ENCODE measurements around the gene HNRNPCL1. TPM values are rescaled to one million over a fixed set of nuclear protein-coding genes. Genes with fewer than 3 reads are reported as not detected.
"Not testable (repeated sequence)": the region's sequence is repeated elsewhere in the genome, so short reads cannot be mapped to it uniquely, and the experiment has no call there.

HNRNPCL1 gene
- total RNA-seq, 3 donors from 2014 or later (not counting 1 experiment from before 2014, with no cell fraction given) = not detected

GRCh38 chr1:12851779-12852178 lies 3.3 kb upstream of the HNRNPCL1 start:
- H3K36me3 Mint-ChIP-seq = no peaks in the 10 kb centered on the region
- WGBS (ENCODE audit: insufficient coverage) = 71% methylated on average over 4 of the region's 4 CpGs
- intact Hi-C loops (cut with micrococcal nuclease) = no loop called here

GRCh38 chr1:12833251-12833650 lies 15.3 kb downstream of the HNRNPCL1 start:
- no CpG with 5 or more reads among the region's 2 CpGs for WGBS (ENCODE audit: insufficient coverage)
- H3K27ac Mint-ChIP-seq; H3K4me1 ChIP-seq (ENCODE audit: control insufficient read depth, insufficient read depth, low read length); H3K4me3 Mint-ChIP-seq; ATAC-seq; DNase-seq; H3K27me3 Mint-ChIP-seq (ENCODE audit: low read depth in 2 of 2); H3K4me3 ChIP-seq (ENCODE audit: low read length); H3K27ac ChIP-seq (ENCODE audit: low read length); H3K36me3 ChIP-seq (ENCODE audit: control insufficient read depth, insufficient read depth, low read length); H3K9me3 ChIP-seq (ENCODE audit: control insufficient read depth, insufficient read depth, low read length); H3K4me1 Mint-ChIP-seq; H3K27me3 ChIP-seq (ENCODE audit: control insufficient read depth, insufficient read depth, low read length); H3K9me3 Mint-ChIP-seq; intact Hi-C loops (cut with micrococcal nuclease); H3K36me3 Mint-ChIP-seq: not testable (repeated sequence)

More at GRCh38 chr1:12851779-12852178, 3.3 kb upstream of the HNRNPCL1 start:
- Histone ChIP-seq H3K27ac (ENCODE audit: low read length) (no peak overlapping the region), H3K4me3 (ENCODE audit: low read length) (no peak overlapping the region), H3K9me3 (ENCODE audit: control insufficient read depth, insufficient read depth, low read length) (no peaks in the 10 kb centered on the region), H3K4me1 (ENCODE audit: control insufficient read depth, insufficient read depth, low read length) (no peaks in the 10 kb centered on the region), H3K36me3 (ENCODE audit: control insufficient read depth, insufficient read depth, low read length) (no peaks in the 10 kb centered on the region), H3K27me3 (ENCODE audit: control insufficient read depth, insufficient read depth, low read length) (no peaks in the 10 kb centered on the region)
- no peak for TF ChIP-seq CTCF (IDR thresholded peaks at IDR 0.05)
- Mint-ChIP-seq H3K27me3 (ENCODE audit: low read depth in 2 of 2) (peaks cover 0 to 19% of the 10 kb centered on the region in 2 donors), H3K4me3 (no peak overlapping the region), H3K4me1 (no peaks in the 10 kb centered on the region), H3K27ac (no peak overlapping the region), H3K9me3 (no peaks in the 10 kb centered on the region)
- DNase-seq (no peak), ATAC-seq (no peak)

GRCh38 chr1:12831310-12831709 lies 17.2 kb downstream of the HNRNPCL1 start, which contains the start of gene PRAMEF11:
Gene PRAMEF11, minus strand, starts transcription at chr1:12831410. Its CDS starts 2,621 bp downstream, at chr1:12828789.
- H3K4me3 Mint-ChIP-seq; DNase-seq; H3K4me1 Mint-ChIP-seq; H3K27me3 ChIP-seq (ENCODE audit: control insufficient read depth, insufficient read depth, low read length); H3K36me3 ChIP-seq (ENCODE audit: control insufficient read depth, insufficient read depth, low read length); H3K27ac Mint-ChIP-seq; H3K4me1 ChIP-seq (ENCODE audit: control insufficient read depth, insufficient read depth, low read length); H3K27me3 Mint-ChIP-seq (ENCODE audit: low read depth in 2 of 2); ATAC-seq; H3K36me3 Mint-ChIP-seq; H3K9me3 ChIP-seq (ENCODE audit: control insufficient read depth, insufficient read depth, low read length); H3K9me3 Mint-ChIP-seq; intact Hi-C loops (cut with micrococcal nuclease); H3K4me3 ChIP-seq (ENCODE audit: low read length); H3K27ac ChIP-seq (ENCODE audit: low read length): not testable (repeated sequence)
- WGBS (ENCODE audit: insufficient coverage) = 58% methylated on average over 2 of the region's 3 CpGs

GRCh38 chr1:12819061-12819460 lies 29.5 kb downstream of the HNRNPCL1 start:
- H3K36me3 ChIP-seq (ENCODE audit: control insufficient read depth, insufficient read depth, low read length) = not testable (repeated sequence)
- WGBS (ENCODE audit: insufficient coverage) = 77% methylated on average over 6 of the region's 6 CpGs

GRCh38 chr1:12811409-12811784 lies 37.1 kb downstream of the HNRNPCL1 start:
- no peaks in the 10 kb centered on the region for H3K36me3 ChIP-seq (ENCODE audit: control insufficient read depth, insufficient read depth, low read length)
- H3K4me3 Mint-ChIP-seq = no peak overlapping the region
- no peaks in the 10 kb centered on the region for H3K4me1 ChIP-seq (ENCODE audit: control insufficient read depth, insufficient read depth, low read length)
- no peak overlapping the region for H3K4me3 ChIP-seq (ENCODE audit: low read length)
- H3K9me3 Mint-ChIP-seq = no peaks in the 10 kb centered on the region
- no peaks in the 10 kb centered on the region for H3K9me3 ChIP-seq (ENCODE audit: control insufficient read depth, insufficient read depth, low read length)
- no peak overlapping the region for H3K27ac ChIP-seq (ENCODE audit: low read length)
- H3K27ac Mint-ChIP-seq = no peak overlapping the region
- H3K36me3 Mint-ChIP-seq = no peaks in the 10 kb centered on the region
- TF ChIP-seq CTCF (IDR thresholded peaks at IDR 0.05) = no peak
- peaks cover 11 to 13% of the 10 kb centered on the region in 2 donors for H3K27me3 Mint-ChIP-seq (ENCODE audit: low read depth in 2 of 2)
- 71% methylated on average over 2 of the region's 2 CpGs for WGBS (ENCODE audit: insufficient coverage)
- no peak for ATAC-seq
- H3K27me3 ChIP-seq (ENCODE audit: control insufficient read depth, insufficient read depth, low read length) = no peaks in the 10 kb centered on the region
- no peaks in the 10 kb centered on the region for H3K4me1 Mint-ChIP-seq
- DNase-seq = no peak
- intact Hi-C loops (cut with micrococcal nuclease) = no loop called here

More at GRCh38 chr1:12819061-12819460, 29.5 kb downstream of the HNRNPCL1 start:
- ATAC-seq; H3K27ac ChIP-seq (ENCODE audit: low read length); H3K4me1 ChIP-seq (ENCODE audit: control insufficient read depth, insufficient read depth, low read length); H3K27ac Mint-ChIP-seq; H3K4me1 Mint-ChIP-seq; H3K27me3 ChIP-seq (ENCODE audit: control insufficient read depth, insufficient read depth, low read length); H3K36me3 Mint-ChIP-seq; DNase-seq; intact Hi-C loops (cut with micrococcal nuclease); H3K9me3 Mint-ChIP-seq; H3K9me3 ChIP-seq (ENCODE audit: control insufficient read depth, insufficient read depth, low read length); H3K4me3 Mint-ChIP-seq; H3K4me3 ChIP-seq (ENCODE audit: low read length): not testable (repeated sequence)
- H3K27me3 Mint-ChIP-seq (ENCODE audit: low read depth in 2 of 2) = peaks cover 8 to 13% of the 10 kb centered on the region in 2 donors
